ENCODE results near the gene DHX35.
"Not testable (repeated sequence)": the region's sequence is repeated elsewhere in the genome, so short reads cannot be mapped to it uniquely, and the experiment has no call there.

DHX35 gene

GRCh38 chr20:38982291-38982690, 20.1 kb downstream of the DHX35 start:
- DNase-seq: no peak

- DNase-seq: no peak
Measured at GRCh38 chr20:38985060-38985459, 22.9 kb downstream of the DHX35 start.

DNA sequence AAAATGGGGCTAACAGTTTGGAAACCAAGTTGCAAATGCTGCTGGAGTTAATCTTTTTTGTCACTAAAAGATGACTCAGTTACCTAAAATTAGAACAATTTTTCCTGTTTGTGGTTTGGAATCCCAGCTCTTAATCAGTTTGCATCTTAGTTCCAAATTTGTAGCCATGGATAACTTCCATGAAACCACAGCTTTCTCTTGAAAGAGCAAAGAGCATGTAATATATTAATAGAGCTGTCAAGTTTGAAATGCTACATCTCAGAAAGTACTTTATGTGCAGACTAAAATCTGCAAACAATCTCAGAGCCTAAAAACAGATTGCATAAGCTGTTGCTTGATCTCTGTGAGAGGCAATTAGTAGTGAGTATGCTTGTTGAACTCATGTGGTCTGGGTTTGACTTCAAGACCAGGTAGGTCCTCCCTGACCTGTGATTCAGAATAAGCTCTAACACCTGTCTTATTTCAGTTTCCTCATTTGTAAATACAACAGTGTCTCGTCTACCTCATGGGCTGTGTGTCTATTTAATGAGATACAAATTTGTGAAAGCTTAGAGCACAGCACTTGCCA, 23.5 kb downstream of the DHX35 start:
- no peak for DNase-seq

GRCh38 chr20:38986663-38987062, 24.5 kb downstream of the DHX35 start:
- no peak for DNase-seq

- no peak for DNase-seq
Measured at GRCh38 chr20:38987777-38988176, 25.6 kb downstream of the DHX35 start.

GRCh38 chr20:38990728-38991127, 28.6 kb downstream of the DHX35 start:
- no peak for DNase-seq

DNA sequence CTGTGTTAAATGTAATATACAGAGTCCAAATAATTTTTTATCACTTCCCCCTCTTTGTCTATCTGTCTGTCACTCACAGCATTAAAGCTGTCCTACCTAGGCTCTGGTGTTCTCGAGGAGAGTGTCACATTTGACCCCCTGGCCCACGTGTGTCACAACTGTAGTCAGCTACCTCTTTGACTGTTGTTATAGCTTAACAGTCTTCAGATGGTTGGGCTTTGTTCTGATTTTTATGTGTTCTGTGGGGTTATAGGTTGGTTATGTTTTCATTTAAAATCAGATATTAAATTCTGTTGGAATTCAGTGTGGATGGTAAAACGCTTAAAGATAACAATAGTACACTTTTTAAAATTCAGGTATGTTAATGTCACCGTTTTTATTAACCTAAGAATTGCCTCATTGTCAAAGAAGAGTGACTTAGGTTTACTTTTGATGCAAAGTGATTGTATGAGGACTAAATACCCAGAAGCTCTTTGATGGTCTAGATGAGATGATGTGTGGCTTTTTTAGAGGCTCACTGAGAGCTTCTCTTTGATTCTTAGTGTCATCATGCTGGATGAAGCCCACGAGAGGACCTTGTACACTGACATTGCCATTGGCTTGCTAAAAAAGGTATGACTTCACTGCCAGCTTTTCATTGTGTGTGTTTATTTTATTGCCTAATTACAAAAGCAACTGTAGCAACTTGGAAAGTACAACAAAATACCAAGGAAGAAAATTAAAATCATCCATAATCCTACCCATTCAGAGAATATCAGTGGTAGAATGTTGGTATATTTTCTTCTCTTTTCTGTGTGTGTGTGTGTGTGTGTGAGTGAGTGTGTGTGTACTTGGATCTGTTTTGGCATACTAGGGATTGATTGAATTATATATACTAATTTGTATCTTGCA, 29.9 kb downstream of the DHX35 start:
- no peak for DNase-seq

DNA sequence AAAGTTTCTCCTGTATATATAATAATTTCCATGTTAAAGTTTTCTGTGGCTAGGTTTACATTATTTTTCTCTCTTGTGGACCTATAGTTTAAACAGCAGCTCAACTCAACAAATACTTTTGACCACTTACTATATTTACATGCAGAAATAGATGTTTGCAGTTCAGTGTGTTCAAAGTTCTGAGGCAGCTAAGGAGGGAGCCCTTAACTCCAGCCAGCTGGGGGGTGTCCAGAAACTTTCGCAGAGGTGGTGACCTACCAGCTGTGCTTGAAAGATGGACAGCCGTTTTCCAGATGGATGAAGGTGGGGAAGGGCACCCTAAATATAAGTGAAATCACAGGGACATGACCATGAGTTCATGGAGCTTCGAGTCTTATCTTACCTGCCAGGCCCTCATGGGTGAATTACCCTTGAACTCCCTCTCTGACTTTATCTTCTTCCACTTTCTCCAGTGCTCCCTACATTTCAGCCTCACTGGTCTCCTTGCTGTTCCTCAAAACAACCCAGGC, 33.4 kb downstream of the DHX35 start:
- DNase-seq: no peak

DNA sequence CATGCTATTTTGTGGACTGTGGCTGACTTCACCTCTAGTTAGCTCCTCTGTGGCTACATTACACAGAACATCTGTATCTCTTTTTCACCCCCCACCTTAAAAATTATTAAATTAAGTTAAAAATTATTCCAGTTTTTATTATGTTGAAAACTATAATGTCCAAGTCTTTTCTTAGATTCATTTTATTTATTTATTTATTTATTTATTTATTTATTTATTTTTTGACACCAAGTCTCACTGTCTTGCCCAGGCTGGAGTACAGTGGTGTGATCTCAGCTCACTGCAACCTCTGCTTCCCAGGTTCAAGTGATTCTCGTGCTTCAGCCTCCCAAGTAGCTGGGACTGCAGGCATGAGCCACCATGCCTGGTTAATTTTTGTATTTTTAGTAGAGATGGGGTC, 34.7 kb downstream of the DHX35 start:
- not testable (repeated sequence) for DNase-seq

- no peak for DNase-seq
Measured at GRCh38 chr20:38997622-38998021, 35.5 kb downstream of the DHX35 start.

GRCh38 chr20:38999217-38999616, 37.1 kb downstream of the DHX35 start:
- DNase-seq: no peak

DNA sequence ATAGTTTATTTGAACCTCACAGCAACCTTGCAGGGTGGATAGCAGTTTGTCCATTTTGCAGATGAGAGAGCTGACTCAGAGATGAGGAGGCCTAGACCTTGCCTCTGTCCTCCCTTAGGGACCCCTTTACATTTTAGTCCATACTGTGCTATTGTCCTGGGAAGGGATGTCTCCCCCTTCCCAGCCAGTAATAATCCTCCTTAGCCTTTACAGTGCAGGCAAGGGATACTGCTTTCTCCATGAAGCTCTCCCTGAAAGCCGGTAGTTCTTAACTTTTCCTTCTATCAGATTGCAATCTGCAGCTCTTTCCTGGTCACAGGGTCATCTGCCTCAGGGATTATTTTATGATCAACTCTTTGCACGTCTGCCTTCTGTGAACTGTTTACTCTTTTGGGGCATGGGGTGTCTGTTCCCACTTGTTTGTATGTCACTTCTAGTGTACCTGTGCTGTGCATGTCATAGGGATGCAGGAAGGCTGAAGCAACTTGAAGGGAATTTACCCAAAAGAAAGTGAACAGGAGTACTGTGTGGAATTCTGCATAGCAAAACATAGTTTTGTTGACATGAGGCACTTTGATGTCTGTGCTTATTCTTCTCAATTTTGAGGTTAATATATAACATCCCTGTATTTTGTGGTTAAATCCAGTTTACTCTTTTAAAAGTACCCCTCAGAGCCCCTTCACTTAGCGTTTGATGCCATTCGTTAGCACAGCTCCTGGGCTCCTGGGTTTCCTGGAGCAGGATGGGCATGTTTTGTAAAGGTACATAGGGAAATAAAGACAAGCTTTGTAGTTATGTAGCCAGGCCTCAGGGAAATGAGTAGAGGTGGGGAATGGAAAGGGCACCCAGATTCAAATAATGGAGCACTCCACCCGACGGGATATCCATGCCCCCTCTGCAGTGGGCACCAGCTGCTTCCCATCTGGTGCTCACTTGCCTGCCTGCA, 38.1 kb downstream of the DHX35 start:
- DNase-seq: no peak

- DNase-seq: no peak
Measured at GRCh38 chr20:39004508-39004907, 42.4 kb downstream of the DHX35 start.

GRCh38 chr20:39009348-39009747, 47.2 kb downstream of the DHX35 start:
- no peak for DNase-seq

DNA sequence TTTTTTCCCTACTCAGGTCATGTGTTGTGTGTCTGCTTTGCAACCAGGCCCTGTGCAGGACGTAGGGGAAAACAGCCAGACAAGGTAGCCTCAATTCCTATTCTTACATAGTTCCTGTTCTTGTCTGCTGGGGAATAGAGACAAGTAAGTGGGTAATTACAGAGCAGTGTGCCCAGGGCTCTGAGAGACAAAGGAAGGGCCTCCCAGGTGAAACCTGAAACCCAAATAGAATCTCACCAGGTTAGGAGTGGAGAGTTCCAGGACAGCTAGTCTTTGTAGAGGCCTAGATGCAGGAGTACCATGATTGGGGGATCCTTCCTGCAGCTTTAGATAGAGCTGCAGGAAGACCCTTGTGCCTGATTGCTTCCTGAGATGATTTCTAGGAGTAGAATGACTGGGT, 48.4 kb downstream of the DHX35 start:
- DNase-seq: no peak

- no peak for DNase-seq
Measured at GRCh38 chr20:39013662-39014109, 51.5 kb downstream of the DHX35 start.

GRCh38 chr20:39016041-39016440, 53.9 kb downstream of the DHX35 start:
- no peak for DNase-seq

DNA sequence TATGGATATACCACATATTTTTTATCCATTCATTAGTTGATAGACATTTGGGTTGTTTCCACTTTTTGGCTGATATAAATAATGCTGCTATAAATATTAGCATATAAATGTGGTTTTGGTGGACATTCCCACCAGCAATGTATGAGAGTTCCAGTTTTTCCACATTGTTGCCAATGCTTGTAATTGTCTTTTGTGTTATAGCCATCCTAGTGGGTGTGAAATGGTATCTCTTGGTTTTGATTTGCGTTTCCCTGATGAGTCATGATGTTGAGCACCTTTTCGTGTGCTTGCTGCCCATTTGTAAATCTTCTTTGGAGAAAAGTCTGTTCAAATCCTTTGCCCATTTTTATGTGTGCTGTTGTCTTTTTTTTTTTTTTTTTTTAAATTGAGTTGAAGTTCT, 54.4 kb downstream of the DHX35 start:
- DNase-seq: no peak

- DNase-seq: no peak
Measured at GRCh38 chr20:39019027-39019426, 56.9 kb downstream of the DHX35 start.

DNA sequence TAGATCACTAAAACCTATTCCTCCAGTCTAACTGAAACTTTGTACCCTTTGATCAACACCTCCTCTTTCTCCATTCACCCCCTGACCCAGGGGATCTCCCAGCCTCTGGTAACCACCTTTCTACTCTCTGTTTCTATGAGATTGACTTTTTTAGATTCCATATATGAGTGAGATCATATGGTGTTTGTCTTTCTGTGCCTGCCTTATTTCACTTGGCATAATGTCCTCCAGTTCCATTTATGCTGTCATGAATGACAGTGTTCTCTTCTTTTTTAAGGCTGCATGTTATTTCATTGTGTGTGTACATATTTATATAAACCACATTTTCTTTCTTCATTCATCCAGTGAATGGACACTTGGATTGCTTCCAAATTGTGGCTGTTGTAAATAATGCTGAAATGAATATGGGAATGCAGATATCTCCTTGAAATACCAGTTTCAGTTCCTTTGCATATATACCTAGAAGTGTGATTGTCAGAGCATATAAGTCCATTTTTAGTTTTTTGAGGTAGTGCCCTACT, 57.7 kb downstream of the DHX35 start:
- no peak for DNase-seq

- DNase-seq: no peak
Measured at GRCh38 chr20:39021748-39022147, 59.6 kb downstream of the DHX35 start.

- DNase-seq: no peak
Measured at GRCh38 chr20:39025883-39026282, 63.7 kb downstream of the DHX35 start.

- no peak for DNase-seq
Measured at GRCh38 chr20:39029364-39029763, 67.2 kb downstream of the DHX35 start.
